ENCODE data around the gene IRF2.

IRF2 gene

GRCh38 chr4:184474263-184475095 is at the start of gene IRF2:
Gene IRF2 (minus strand): TSS chr4:184474550. CDS start chr4:184429064, 45,486 bp downstream.
- DNase-seq: peak; percentile 62

DNA sequence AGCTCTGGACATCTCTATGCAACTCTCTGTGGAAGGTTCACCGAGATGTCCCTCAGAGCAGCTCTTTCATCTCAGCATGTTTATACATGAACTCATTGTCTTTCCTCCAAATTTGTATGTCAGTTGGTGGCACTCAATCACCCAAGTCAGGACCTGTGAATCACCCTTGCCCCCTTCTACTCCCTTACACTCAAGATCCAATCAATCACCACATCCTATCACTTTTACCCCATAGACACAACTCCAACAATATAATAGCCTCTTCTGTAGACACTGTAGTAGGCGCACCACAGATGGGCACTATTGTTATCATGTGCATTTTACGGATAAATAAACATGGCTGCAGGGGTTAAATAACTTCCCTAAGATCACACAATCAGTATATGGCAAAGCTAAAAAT is 41.3 kb upstream of the IRF2 start:
- no peak for DNase-seq

DNA sequence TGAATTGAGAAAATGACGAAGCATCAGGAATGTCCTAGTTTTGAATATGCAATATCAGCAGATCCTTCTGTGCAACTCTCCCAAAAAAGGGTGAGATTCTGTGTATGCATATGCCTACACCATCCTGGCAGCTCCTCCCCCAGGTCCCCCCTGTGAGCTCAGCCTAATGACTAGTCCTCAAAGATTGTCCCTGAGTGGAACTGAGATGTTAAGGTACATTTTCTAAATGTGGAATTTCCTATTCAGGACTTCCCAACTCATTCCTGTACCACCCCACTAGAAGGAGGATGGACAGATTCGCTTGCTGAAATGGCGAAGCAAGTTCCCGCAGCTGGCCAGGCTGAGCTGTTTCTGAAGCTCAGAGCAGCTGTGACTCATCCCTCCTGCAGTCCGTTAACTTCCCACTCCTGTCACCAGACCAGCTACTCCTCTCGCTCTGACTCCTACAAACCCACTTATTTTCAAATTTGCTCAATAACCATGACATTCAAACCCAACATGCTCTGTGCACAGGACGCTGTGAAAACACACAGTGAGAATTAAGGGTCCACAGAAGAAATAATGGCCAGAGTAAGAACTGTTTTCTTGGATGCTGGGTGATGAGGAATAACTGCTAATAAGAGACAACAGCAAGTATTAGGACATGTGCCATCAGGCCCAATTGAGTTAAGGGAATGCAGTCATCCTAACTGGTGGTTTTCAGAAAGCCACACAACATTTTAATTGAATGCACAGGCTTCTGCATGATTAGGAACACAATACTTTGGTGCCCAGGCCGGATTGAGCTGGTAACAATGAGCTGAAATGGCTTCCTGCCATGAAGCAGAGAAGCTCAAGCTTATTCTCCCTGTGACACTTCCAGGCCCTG is 40.0 kb upstream of the IRF2 start:
- DNase-seq: no peak

GRCh38 chr4:184513802-184514120 is 39.4 kb upstream of the IRF2 start:
- DNase-seq: no peak

- DNase-seq: no peak
These were observed 36.8 kb upstream of the IRF2 start for GRCh38 chr4:184511156-184511555.

- DNase-seq: no peak
These were observed 36.1 kb upstream of the IRF2 start for GRCh38 chr4:184510401-184510800.

DNA sequence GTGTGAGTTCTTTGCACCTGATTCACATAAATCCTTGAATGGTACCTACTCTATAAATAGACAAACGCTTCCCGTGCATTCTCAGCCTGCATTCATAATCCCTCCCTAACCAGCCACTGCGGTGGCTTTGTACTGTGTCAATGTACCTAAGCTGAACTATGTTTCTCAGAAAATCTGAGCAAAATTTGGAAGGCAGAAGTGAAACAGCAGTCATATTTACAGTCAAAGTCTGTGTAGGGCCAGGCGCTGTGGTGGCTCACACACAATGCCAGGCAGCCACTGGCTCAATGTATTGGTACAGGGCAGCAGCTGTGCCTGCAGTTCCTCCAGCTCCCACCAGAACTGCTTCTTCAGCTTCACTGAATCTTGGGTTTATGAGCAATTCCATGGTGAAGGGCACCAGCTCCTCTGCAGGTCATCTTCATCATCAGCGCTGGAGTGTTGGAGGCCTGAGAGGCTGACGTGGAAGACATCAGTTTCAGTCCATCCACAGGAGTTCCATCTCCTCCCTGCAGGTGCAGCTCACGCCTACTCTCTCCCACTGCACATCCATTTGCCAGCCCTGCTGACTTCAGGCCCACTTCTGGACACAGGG is 32.3 kb upstream of the IRF2 start:
- no peak for DNase-seq

GRCh38 chr4:184504385-184504784 is 30.0 kb upstream of the IRF2 start:
- DNase-seq: no peak

GRCh38 chr4:184503869-184504300 is 29.5 kb upstream of the IRF2 start:
- no peak for DNase-seq

GRCh38 chr4:184500748-184501589 is 26.6 kb upstream of the IRF2 start:
- no peak for DNase-seq

GRCh38 chr4:184499996-184500395 is 25.6 kb upstream of the IRF2 start:
- no peak for DNase-seq

DNA sequence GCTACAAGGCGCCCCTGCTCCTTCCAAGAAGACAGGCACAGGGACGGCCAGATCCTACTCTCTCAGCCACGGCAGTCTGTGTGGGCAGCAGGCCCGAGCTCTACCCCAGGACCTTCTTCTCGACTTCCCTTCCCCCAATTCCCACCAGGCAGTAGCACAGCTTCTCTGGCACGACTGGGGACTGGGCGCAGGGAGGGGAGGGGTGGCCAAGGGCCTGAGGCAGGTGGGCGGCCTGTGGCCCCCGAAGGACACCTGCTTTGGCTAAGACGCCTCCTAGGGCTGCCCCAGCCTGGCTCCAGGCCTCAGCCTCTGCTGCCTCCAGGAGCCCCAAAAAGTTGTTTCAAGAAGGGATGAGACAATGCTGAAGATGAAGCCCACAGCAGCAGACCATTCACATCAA is 24.2 kb upstream of the IRF2 start:
- no peak for DNase-seq

- DNase-seq: no peak
These were observed 15.4 kb upstream of the IRF2 start for GRCh38 chr4:184489771-184490170.

DNA sequence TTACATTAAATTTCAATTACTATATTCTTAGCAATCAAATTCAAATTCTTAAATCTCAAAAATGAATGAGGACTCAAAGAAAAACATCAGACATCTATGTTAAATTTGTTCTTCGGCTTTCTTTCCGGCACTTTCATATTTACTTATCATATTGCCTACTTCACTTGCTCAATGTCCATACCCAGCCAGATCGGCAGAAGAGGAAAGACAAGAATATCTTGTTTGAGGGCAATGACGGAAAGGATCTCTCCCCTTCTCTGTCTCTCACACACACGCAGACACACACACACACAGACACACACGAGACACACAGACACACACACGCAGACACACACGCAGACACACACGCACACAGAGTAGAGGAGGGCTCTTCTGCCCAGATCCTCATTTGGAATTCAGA is 13.2 kb upstream of the IRF2 start:
- no peak for DNase-seq

- DNase-seq: no peak
These were observed 10.9 kb upstream of the IRF2 start for GRCh38 chr4:184485279-184485678.

- DNase-seq: no peak
These were observed 7.2 kb upstream of the IRF2 start for GRCh38 chr4:184481544-184481943.

GRCh38 chr4:184479516-184479950 is 5.2 kb upstream of the IRF2 start:
- no peak for DNase-seq

DNA sequence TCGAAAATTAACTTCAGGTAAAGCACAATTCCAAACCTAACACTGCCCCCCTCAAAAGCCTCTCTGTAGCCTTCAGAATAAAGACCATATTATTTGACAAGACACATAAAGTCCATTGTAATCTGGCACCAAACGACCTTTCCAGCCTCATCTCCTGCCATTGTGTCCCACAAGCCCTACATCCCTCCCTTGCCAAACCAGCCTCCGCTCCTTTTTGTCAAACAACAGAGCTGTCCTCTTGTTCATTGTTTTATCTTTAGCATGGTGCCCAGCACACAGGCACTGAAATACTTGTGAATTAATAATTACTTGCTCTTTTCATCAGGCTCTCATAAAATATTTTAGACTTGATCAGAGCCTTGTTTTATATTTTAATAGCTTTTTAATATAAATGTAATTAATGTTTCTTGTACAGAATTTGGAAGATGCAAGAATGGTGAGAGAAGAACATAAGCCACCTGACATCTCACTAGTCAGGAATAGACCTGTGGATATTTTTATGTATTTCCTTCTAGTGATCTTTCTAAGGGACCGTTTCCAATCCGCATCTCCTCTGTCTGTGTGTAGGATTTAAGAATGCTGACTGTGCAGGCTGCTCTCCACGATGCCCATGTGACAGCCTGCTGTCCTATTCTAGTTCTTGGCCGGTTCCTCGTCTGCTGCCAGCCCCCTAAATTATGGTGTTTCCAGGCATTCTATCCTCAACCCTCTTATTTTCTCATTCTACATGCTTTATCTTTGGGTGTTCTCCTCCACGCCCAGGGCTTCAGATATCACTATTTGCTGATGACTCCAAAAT is 3.0 kb upstream of the IRF2 start:
- DNase-seq: no peak

GRCh38 chr4:184476695-184477094 is 2.3 kb upstream of the IRF2 start:
- no peak for DNase-seq

- no peak for DNase-seq
These were observed 1.1 kb upstream of the IRF2 start for GRCh38 chr4:184475498-184475897.

DNA sequence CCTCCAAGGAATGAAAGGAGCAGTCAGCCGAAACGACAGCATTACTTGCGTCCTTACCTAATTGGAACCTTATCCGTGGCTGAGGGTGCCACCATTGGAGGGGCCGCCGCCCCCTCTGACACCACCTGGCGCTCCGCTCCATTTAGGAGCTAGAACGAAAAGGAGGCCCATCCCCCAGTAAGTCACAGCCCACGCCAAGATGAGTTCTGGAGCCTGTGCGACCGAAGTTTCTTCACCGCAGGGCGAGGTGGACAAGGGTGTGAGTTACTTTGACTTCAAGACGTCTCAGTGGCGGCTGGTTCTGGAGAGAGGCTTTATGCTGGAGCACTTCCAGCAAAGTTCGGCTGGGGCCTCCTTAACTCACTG is 729 bp upstream of the IRF2 start:
- no peak for DNase-seq
